Measurements from ENCODE around the gene SYVN1. TPM values are rescaled to one million over a fixed set of nuclear protein-coding genes. Genes with fewer than 3 reads are reported as not detected.

SYVN1 gene
- total RNA-seq, result 23.2 and 26.5 TPM in 2 replicates

DNA sequence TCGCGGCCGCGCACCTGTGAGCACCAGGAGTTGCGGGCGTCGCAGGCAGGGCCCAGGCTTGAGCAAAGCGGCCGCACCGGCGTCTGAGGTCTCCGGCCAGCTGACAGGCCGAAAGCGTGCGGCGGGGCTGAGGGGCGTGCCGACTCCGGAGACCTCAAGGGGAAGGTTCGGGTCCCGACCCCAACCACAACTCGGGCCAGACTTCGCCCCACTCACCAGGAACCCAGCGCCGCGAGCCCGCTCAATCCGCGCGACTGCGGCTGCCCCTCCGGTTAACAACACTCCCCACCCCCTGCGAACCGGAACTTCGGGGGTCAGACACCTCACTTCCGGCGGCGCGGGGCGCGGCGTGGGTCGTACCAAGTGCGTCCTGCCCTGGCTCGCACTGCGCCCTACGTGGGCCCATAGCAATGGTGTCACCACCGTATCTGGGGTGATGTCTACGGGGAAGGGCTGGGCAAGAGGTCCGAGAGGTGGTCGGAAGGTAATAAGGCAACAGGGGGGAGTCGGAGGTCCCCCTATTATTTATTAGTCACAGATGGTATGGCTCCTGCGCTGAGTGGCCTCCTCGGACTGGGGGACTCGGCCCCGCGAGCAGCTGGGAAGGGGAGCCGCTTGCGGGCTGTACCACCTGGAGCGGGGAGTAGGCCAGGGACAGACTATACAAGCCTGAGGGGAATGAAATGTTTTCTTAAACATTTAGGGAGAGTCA is at the start of gene SYVN1:
SYVN1 (minus strand) TSS at position 280 of the 712 bp plus-strand sequence. CDS start 918 bp downstream, outside the sequence.

DNA sequence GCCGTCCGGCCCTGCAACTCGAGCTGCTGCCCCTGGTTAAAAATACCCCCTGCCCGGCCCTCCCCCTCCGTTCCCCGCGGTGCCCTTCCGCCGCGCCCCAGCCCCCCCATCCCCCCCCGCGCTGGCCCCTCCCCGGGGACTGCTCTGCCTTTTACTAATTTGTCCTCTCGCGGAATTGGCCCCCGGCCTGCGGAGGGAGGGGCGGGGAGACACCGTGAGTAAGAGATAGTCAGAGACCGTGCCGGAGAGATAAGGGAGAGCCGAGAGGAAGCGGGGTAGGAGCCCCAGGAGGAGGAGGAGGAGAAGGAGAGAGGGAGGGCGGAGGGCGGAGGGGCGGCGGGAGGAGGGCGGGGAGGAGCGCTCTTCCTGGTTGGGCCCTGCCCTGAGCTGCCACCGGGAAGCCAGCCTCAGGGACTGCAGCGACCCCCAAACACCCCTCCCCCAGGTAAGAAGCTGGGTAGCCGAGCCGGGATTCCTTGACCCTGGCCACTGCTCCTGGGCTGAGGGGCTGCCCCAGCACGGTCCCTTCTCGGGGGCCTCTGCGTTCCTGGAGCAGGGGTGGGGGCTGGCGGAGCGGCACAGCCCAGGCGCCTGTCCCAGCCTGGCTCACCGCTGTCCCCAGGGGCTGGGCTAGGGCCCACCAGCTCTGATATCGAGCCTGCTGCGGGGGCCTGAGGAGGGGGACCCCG is 47.4 kb upstream of the SYVN1 start, which contains the start of gene CAPN1:
CAPN1 (plus strand) TSS at position 360 of the 689 bp plus-strand sequence. CDS start 774 bp downstream, outside the sequence.

DNA sequence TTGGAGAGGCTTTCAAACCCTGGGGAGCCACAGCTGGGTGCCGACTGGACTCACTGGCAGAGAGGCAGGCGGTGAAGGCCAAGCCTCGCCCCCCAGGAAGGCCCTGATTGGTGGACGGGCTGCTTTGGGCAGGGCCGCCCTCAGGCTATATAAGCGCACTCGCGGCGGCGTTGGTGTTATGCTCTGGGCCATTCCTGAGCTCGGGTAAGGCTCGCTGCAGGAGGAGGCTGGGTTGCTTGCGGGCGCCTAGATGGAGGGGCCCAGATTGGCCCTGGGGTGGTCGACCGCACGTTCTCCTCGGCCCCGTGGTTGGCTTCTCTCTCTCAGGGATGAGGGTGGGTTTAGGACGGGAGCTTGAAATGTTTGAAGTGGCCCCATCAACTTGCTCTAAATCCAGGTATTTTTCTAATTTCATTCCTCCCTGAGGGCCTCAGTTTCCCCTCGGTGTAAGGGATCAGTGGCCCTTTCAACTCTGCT is 35.8 kb upstream of the SYVN1 start, which contains the start of gene SPDYC:
SPDYC (plus strand) TSS at position 176 of the 477 bp plus-strand sequence. CDS start 1,125 bp downstream, outside the sequence.

DNA sequence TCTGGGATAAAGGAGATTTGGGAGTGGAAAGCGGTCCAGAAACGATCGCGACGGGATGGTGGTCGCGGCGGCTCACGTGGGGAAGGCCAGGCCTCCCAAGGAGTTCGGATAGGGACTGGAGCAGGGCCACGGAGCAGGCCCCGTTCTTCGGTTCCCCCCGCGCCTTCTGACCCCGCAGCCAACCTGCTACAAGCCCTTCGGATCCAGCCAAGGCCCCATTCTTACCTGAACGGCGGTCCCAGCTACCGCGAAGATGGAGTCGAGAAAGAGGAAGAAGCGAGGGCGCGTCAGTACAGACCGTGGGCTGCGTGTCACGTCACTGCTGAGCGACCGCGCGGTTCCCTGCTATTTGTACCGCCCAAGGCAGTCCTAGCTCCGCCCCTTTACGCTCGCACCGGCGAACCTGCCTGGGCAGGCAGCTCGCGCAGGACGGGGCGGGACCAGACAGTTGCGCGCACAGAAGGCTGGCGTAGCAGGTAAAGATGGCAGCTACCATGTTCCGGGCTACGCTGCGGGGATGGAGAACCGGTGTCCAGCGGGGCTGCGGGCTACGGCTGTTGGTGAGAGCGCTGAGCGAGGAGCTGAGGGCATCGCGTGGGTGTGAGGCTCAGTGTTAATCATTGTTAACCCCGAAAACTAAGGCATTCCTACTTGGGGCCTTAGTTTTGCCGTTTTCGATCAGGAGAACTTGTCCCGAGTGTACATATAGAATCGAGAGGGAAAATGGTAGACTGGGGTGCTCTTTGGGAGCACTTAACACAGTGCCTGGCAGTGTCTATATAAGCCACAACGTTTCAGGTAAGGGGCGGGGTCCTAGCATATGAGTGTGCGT is 12.2 kb downstream of the SYVN1 start, which contains the start of the genes FAU and MRPL49:
FAU (minus strand) TSS at position 270 of the 832 bp plus-strand sequence. CDS start 321 bp downstream, outside the sequence.
MRPL49 (plus strand) TSS at position 457 of the 832 bp plus-strand sequence; CDS start at position 483, 26 bp downstream.

DNA sequence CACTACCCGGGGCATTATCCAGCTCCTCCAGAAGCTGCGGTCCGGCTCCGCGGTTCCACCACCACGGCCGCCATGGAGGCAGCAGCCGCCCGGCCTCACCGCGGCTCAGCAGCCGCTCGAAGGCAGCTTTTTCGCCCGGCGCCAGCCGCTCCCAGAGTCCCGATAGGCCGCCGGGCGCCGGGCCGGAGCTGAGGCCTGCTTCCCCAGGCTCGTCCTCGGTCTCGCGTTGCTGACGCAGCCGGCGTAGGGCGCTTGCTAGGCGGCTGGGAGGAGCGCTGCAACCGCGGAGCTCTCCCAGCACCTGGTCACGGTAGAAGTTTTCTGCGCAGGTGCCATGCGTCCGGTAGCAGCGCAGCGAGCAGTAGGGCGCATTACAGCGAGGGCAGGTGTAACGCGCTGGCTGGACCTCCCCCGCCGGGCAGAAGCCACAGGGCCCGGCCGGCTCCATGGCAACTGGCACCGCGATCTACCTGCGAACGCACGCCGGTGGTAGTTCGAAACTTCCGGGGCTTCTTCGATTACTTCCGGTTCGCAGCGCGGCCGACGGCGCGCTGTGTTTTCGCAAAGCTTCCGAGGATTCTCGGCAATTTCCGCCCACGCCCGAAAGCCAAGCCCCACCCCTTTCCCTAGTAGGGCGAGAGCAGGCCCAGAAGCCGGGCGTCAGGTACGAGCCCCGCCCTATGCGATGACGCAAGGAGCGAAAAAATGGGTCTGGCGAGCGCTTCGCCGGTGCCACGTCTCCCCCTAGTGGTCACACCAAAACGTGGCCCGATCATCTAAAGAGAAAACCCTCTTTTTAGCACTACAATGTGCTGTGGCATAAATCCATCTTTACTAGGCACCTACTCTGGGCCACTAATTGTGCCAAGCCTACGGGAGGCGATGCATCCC is 16.9 kb downstream of the SYVN1 start, which contains the start of gene ZNHIT2:
ZNHIT2 (minus strand) TSS at position 496 of the 891 bp plus-strand sequence; CDS start at position 448, 48 bp downstream.

DNA sequence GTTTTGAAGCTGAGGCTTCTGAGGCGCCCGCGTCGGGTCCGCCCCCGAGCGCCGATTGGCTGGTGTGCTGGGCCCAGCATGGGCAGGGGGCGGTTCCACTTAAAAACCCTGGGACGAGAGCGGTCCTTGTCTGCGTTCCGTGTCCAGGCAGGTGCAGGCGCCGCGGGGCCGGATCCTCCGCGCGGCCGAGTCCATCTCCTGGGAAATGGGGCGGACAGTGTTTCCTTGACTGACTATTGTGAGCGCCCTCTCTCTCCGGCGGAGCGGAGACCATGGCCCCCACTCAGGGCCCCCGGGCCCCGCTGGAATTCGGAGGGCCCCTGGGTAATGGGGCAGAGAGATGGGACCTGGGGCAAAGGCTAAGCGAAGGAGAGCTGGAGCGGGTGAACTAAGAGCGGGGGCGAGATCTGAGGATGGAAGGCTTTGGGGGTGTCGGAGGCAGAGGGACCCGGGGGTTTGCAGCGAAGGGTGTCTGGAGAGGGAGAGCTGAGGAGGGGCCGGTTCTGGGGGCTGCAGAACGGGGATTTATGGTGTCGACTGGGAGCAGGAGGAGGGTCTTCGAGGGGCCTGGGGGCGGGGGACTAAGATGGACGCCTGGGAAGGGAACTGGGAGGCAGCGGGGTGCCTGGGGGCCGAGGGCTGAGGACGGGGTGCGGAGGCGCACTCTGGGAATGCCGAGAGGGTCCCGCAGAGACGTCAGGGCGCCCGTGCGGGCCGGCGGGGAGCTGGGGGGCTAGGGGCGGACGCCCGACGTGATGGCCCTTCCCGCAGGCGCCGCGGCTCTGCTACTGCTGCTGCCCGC is 22.4 kb downstream of the SYVN1 start, which contains the start of gene TM7SF2:
TM7SF2 (plus strand) TSS at position 129 of the 802 bp plus-strand sequence; CDS start at position 273, 144 bp downstream.

DNA sequence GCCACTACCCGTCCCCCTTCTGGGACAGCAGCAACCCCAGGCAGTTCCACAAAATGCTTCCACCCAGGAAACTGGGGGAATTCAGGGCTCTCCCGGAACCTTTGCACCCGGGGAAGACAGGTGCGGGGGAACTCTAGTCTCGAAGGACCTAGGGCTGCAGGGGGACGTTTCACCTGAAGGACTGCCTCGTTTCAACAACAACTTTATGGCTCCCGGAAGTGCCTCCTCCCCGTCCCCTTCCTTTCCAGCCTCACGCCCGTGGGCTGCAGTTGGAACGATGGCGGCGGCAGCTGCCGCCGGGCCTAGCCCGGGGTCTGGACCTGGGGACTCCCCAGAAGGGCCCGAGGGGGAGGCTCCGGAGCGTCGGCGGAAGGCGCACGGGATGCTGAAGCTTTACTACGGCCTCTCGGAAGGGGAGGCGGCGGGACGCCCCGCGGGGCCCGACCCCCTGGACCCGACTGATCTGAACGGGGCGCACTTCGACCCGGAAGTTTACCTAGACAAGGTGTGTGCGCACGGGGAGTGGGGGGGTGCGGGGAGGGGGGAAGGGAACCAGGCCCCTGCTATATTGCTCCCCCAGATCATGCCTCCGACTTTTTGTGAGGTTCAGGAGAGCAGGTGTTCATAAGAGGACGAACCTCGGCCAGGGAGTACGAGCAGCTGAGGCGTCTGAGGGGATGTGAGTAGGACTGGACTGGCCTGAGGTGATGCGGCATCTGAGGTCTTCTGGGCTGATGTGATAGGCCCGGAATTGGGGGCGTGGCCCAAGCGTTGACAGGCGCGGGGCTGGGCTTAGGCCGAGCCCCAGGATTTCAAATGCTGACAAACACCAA is 38.1 kb downstream of the SYVN1 start, which contains the start of gene VPS51:
VPS51 (plus strand) TSS at position 241 of the 833 bp plus-strand sequence; CDS start at position 278, 37 bp downstream.

DNA sequence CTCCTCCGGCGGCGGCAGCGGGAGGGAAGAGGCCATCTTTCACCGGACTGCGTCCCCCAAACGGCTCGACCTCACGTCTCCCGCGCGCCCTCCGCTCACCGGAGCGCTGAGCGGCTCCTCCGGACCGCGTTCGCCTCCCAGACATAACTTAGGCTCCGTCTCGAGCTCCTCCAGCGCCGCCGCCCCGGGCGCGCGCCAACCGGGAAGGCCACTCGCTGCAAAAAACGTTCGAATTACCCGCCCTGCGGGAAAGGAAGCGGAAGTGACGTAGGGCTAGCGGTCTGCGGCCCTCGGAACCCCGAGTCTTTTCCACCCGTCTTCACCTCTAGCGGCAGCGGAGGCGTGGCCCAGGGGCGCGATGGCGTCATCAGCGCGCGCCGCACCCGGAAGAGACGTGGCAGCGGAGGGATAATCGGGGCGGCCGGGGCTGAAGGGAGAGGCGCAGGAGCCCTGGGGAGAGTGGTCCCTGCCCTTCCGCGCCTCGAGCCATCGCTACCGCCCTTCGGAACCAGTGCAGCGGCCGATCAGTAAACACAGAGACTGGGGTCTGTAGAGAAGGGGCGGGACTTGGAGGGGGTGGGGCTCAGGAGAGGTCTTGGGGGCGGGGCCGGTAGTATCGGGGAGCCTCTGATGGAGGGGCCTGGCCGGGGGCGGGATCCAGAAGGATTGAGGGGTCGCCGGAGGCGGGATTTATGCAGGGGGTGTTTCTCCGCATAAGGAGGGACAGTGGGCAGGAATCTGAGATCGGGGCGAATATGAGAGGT is 50.3 kb downstream of the SYVN1 start, which contains the start of the genes CDCA5 and ZFPL1:
CDCA5 (minus strand) TSS at position 207 of the 764 bp plus-strand sequence; CDS start at position 145, 62 bp downstream.
ZFPL1 (plus strand) TSS at position 389 of the 764 bp plus-strand sequence. CDS start 477 bp downstream, outside the sequence.

Other genes with a start within 250 kb of the SYVN1 start
- gene ATG2A, start 217.3 kb downstream of the SYVN1 start, total RNA-seq, result 22.7 and 27.4 TPM in 2 replicates
- 14.9 and 20.8 TPM in 2 replicates for gene PPP2R5B, start 209.8 kb downstream of the SYVN1 start, total RNA-seq
- gene GPHA2, start 198.6 kb downstream of the SYVN1 start, total RNA-seq, result not detected in 2 replicates
- gene MAJIN, start 162.4 kb downstream of the SYVN1 start, total RNA-seq, result not detected in 2 replicates
- 1.2 and 4.9 TPM in 2 replicates for gene BATF2, start 137.5 kb downstream of the SYVN1 start, total RNA-seq
- 128 and 169 TPM in 2 replicates for gene ARL2, start 120.4 kb downstream of the SYVN1 start, total RNA-seq
- 16.3 and 19.0 TPM in 2 replicates for gene SNX15, start 107.1 kb downstream of the SYVN1 start, total RNA-seq
- gene SAC3D1, start 93.3 kb downstream of the SYVN1 start, total RNA-seq, result 19.5 and 34.0 TPM in 2 replicates
- 71.2 and 99.7 TPM in 2 replicates for gene NAALADL1, start 76.0 kb downstream of the SYVN1 start, total RNA-seq
- 13.5 and 16.4 TPM in 2 replicates for gene CDCA5, start 50.5 kb downstream of the SYVN1 start, total RNA-seq
- 65.7 and 86.8 TPM in 2 replicates for gene ZFPL1, start 50.3 kb downstream of the SYVN1 start, total RNA-seq
- 189 and 192 TPM in 2 replicates for gene VPS51, start 38.3 kb downstream of the SYVN1 start, total RNA-seq
- gene TM7SF2, start 22.6 kb downstream of the SYVN1 start, total RNA-seq, result 33.7 and 63.1 TPM in 2 replicates
- gene ZNHIT2, start 16.8 kb downstream of the SYVN1 start, total RNA-seq, result 14.4 and 14.9 TPM in 2 replicates
- gene FAU, start 12.4 kb downstream of the SYVN1 start, total RNA-seq, result 391 and 430 TPM in 2 replicates
- gene MRPL49, start 12.2 kb downstream of the SYVN1 start, total RNA-seq, result 95.3 and 98.3 TPM in 2 replicates
- not detected in 2 replicates for gene SPDYC, start 35.7 kb upstream of the SYVN1 start, total RNA-seq
- gene CAPN1, start 47.4 kb upstream of the SYVN1 start, total RNA-seq, result 216 and 233 TPM in 2 replicates
- gene POLA2, start 127.4 kb upstream of the SYVN1 start, total RNA-seq, result 19.5 and 21.0 TPM in 2 replicates
- 32.4 and 33.4 TPM in 2 replicates for gene CDC42EP2, start 180.3 kb upstream of the SYVN1 start, total RNA-seq
- 42.2 and 51.0 TPM in 2 replicates for gene DPF2, start 199.3 kb upstream of the SYVN1 start, total RNA-seq
- gene TIGD3, start 220.2 kb upstream of the SYVN1 start, total RNA-seq, result not detected in 2 replicates
- gene SLC25A45, start 248.1 kb upstream of the SYVN1 start, total RNA-seq, result under 0.01 and 1.1 TPM in 2 replicates